HL-60 (cell line): ENCODE data around the gene FBXO38.

Experiments used
- GABPA ChIP-seq: IDR thresholded peaks from 2 replicates; pipeline ENCODE4 v1.6.1; 2012; ENCODE audit warnings: low read depth
- POLR2AphosphoS5 ChIP-seq: IDR thresholded peaks from 2 replicates; pipeline ENCODE4 v1.6.1; 2012; ENCODE audit warnings: low read depth
- REST ChIP-seq: IDR thresholded peaks from 2 replicates; pipeline ENCODE4 v1.6.1; 2012; ENCODE audit warnings: low read depth; ENCODE audit not compliant: insufficient replicate concordance
- SPI1 ChIP-seq: IDR thresholded peaks from 2 replicates; pipeline ENCODE4 v1.6.1; 2012; ENCODE audit warnings: low read depth, mild to moderate bottlenecking, borderline replicate concordance
- TF ChIP-seq, protein P1 (sequence below): IDR thresholded peaks from one replicate; pipeline ENCODE4 v1.5.1; 2011; ENCODE audit warnings: low read length, control low read depth, inconsistent platforms; ENCODE audit not compliant: insufficient read depth

GRCh38 chr5:148347706-148348105, 36.1 kb upstream of the FBXO38 start:
- TF ChIP-seq POLR2AphosphoS5 (no peak), REST (no peak), SPI1 (no peak), GABPA (no peak)
- TF ChIP-seq, protein P1, sequence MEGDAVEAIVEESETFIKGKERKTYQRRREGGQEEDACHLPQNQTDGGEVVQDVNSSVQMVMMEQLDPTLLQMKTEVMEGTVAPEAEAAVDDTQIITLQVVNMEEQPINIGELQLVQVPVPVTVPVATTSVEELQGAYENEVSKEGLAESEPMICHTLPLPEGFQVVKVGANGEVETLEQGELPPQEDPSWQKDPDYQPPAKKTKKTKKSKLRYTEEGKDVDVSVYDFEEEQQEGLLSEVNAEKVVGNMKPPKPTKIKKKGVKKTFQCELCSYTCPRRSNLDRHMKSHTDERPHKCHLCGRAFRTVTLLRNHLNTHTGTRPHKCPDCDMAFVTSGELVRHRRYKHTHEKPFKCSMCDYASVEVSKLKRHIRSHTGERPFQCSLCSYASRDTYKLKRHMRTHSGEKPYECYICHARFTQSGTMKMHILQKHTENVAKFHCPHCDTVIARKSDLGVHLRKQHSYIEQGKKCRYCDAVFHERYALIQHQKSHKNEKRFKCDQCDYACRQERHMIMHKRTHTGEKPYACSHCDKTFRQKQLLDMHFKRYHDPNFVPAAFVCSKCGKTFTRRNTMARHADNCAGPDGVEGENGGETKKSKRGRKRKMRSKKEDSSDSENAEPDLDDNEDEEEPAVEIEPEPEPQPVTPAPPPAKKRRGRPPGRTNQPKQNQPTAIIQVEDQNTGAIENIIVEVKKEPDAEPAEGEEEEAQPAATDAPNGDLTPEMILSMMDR, result no peak
